HT1080 (cell line): ENCODE measurements around the gene STXBP2. TPM values are rescaled to one million over a fixed set of nuclear protein-coding genes. Genes with fewer than 3 reads are reported as not detected.

Experiments used
- DNase-seq: peaks from one replicate; pipeline ENCODE4 v3.0.0-alpha.2; 2015; ENCODE audit warnings: low read depth
- total RNA-seq: library from RNA; depleted of rRNA; stranded (reverse); fragments of >200 nt; shearing (Covaris generic); gene quantifications from 2 replicates; pipeline ENCODE4 v1.2.3, GENCODE V29; 2014

Gene STXBP2
- total RNA-seq, 1 experiment from 2014 or later, result 1.1 TPM

GRCh38 chr19:7650148-7650547, 13.2 kb downstream of the STXBP2 start:
- DNase-seq, result no peak

- DNase-seq, result peak; percentile 57
Measured at GRCh38 chr19:7652061-7652641, 15.2 kb downstream of the STXBP2 start.

GRCh38 chr19:7654401-7654800, 17.5 kb downstream of the STXBP2 start:
- DNase-seq, result no peak

- DNase-seq, result no peak
Measured at GRCh38 chr19:7655581-7655980, 18.7 kb downstream of the STXBP2 start.

GRCh38 chr19:7657131-7657751, 20.3 kb downstream of the STXBP2 start:
- DNase-seq, result no peak

- no peak for DNase-seq
Measured at GRCh38 chr19:7658219-7658686, 21.3 kb downstream of the STXBP2 start.

- DNase-seq, result no peak
Measured at GRCh38 chr19:7661744-7662538, 25.0 kb downstream of the STXBP2 start.

GRCh38 chr19:7662657-7663056, 25.7 kb downstream of the STXBP2 start:
- no peak for DNase-seq

GRCh38 chr19:7663706-7664105, 26.8 kb downstream of the STXBP2 start:
- DNase-seq, result no peak

- DNase-seq, result no peak
Measured at GRCh38 chr19:7665076-7665475, 28.2 kb downstream of the STXBP2 start.

GRCh38 chr19:7668842-7669241, 31.9 kb downstream of the STXBP2 start, which contains the start of gene RETN:
RETN (plus strand) TSS chr19:7669049; CDS start chr19:7669327, 278 bp downstream.
- DNase-seq, result no peak

- DNase-seq, result no peak
Measured at GRCh38 chr19:7669641-7670040, 32.7 kb downstream of the STXBP2 start.

GRCh38 chr19:7670150-7670783, 33.4 kb downstream of the STXBP2 start:
- no peak for DNase-seq

GRCh38 chr19:7670790-7671189, 33.9 kb downstream of the STXBP2 start:
- DNase-seq, result no peak

GRCh38 chr19:7672522-7672921, 35.6 kb downstream of the STXBP2 start:
- DNase-seq, result no peak

- peak; percentile 50 for DNase-seq
Measured at GRCh38 chr19:7674010-7675005, 37.4 kb downstream of the STXBP2 start.

- no peak for DNase-seq
Measured at GRCh38 chr19:7676376-7676775, 39.5 kb downstream of the STXBP2 start.

GRCh38 chr19:7676854-7677253, 39.9 kb downstream of the STXBP2 start, which contains the start of gene MCEMP1:
MCEMP1 (plus strand) TSS chr19:7677090; CDS start chr19:7677121, 31 bp downstream.
- DNase-seq, result no peak

GRCh38 chr19:7677669-7678311, 40.9 kb downstream of the STXBP2 start:
- no peak for DNase-seq
